Measurements from ENCODE around the gene PRTG.

- no peak for TF ChIP-seq CTCF (IDR thresholded peaks at IDR 0.05)
- no peak for TF ChIP-seq POLR2A (IDR thresholded peaks at IDR 0.05)
These were observed 46.7 kb downstream of the PRTG start for GRCh38 chr15:55696221-55696620.

Data from adrenal gland (tissue), 5 donors.